Endothelial cell (in vitro differentiated cells): ENCODE measurements around the gene SLC38A7. TPM values are rescaled to one million over a fixed set of nuclear protein-coding genes. Genes with fewer than 3 reads are reported as not detected.
"Not testable (repeated sequence)": the region's sequence is repeated elsewhere in the genome, so short reads cannot be mapped to it uniquely, and the experiment has no call there.

Experiments used
- DNase-seq: peaks from one replicate; pipeline ENCODE4 v3.0.0; 2021; ENCODE audit warnings: low spot score
- H3K27ac Mint-ChIP-seq: one replicate; pipeline ENCODE4 v1.8.0; 2021; ENCODE audit warnings: mixed read lengths, inconsistent platforms; ENCODE audit not compliant: unreplicated experiment
- H3K27me3 Mint-ChIP-seq: one replicate; pipeline ENCODE4 v1.8.0; 2021; ENCODE audit warnings: mild to moderate bottlenecking, moderate library complexity, mixed read lengths, inconsistent platforms; ENCODE audit not compliant: unreplicated experiment
- H3K36me3 Mint-ChIP-seq: one replicate; pipeline ENCODE4 v1.8.0; 2021; ENCODE audit warnings: mild to moderate bottlenecking, low read depth, mixed read lengths, inconsistent platforms; ENCODE audit not compliant: unreplicated experiment
- H3K4me1 Mint-ChIP-seq: one replicate; pipeline ENCODE4 v1.8.0; 2021; ENCODE audit warnings: mild to moderate bottlenecking, mixed read lengths, inconsistent platforms; ENCODE audit not compliant: unreplicated experiment
- H3K4me3 Mint-ChIP-seq: one replicate; pipeline ENCODE4 v1.8.0; 2021; ENCODE audit warnings: mild to moderate bottlenecking, mixed read lengths, inconsistent platforms; ENCODE audit not compliant: unreplicated experiment
- H3K9me3 Mint-ChIP-seq: one replicate; pipeline ENCODE4 v1.8.0; 2021; ENCODE audit warnings: mixed read lengths, inconsistent platforms; ENCODE audit not compliant: unreplicated experiment
- CTCF ChIP-seq: fragments of 200-600 bp; sonication (generic); IDR thresholded peaks from one replicate; pipeline ENCODE4 v1.5.0; 2021; ENCODE audit warnings: antibody characterized with exemption; ENCODE audit not compliant: unreplicated experiment
- total RNA-seq: library from RNA; stranded (reverse); fragmentation: NEBNext Ultra II Directional; extraction: Animal tissue kit (Norgen Biotek cat#: 25700); gene quantifications from one replicate; pipeline ENCODE4 v1.2.1, GENCODE V29; 2021; ENCODE audit not compliant: unreplicated experiment

Gene SLC38A7
- total RNA-seq, 1 donor from 2014 or later: 56.7 TPM

GRCh38 chr16:58639230-58639629 lies 45.3 kb downstream of the SLC38A7 start:
- Mint-ChIP-seq H3K4me3 (no peak overlapping the region), H3K36me3 (no peaks in the 10 kb centered on the region), H3K9me3 (no peaks in the 10 kb centered on the region), H3K4me1 (peaks cover 14% of the 10 kb centered on the region), H3K27ac (no peak overlapping the region), H3K27me3 (peaks cover 2% of the 10 kb centered on the region)
- DNase-seq: no peak
- TF ChIP-seq CTCF: no peak

GRCh38 chr16:58638148-58639036 lies 46.2 kb downstream of the SLC38A7 start:
- H3K4me3 Mint-ChIP-seq: peak overlapping the region; percentile 51
- no peaks in the 10 kb centered on the region for H3K36me3 Mint-ChIP-seq
- H3K9me3 Mint-ChIP-seq: no peaks in the 10 kb centered on the region
- H3K4me1 Mint-ChIP-seq: peaks cover 14% of the 10 kb centered on the region
- H3K27me3 Mint-ChIP-seq: peaks cover 2% of the 10 kb centered on the region
- no peak for TF ChIP-seq CTCF
- DNase-seq: peak; percentile 12
- no peak overlapping the region for H3K27ac Mint-ChIP-seq

GRCh38 chr16:58637021-58637420 lies 47.5 kb downstream of the SLC38A7 start:
- not testable (repeated sequence) for H3K4me3 Mint-ChIP-seq, H3K9me3 Mint-ChIP-seq, H3K36me3 Mint-ChIP-seq, DNase-seq, H3K27me3 Mint-ChIP-seq, H3K27ac Mint-ChIP-seq
- peaks cover 14% of the 10 kb centered on the region for H3K4me1 Mint-ChIP-seq

- no peaks in the 10 kb centered on the region for H3K9me3 Mint-ChIP-seq
- no peak overlapping the region for H3K4me3 Mint-ChIP-seq
- peaks cover 14% of the 10 kb centered on the region for H3K4me1 Mint-ChIP-seq
- H3K36me3 Mint-ChIP-seq: no peaks in the 10 kb centered on the region
- H3K27me3 Mint-ChIP-seq: peaks cover 2% of the 10 kb centered on the region
- no peak for DNase-seq
- TF ChIP-seq CTCF: no peak
- H3K27ac Mint-ChIP-seq: no peak overlapping the region
These were observed 48.1 kb downstream of the SLC38A7 start for GRCh38 chr16:58636466-58636865.

- Mint-ChIP-seq H3K4me1 (peaks cover 14% of the 10 kb centered on the region), H3K27ac (peak overlapping the region; percentile 38), H3K27me3 (peaks cover 4% of the 10 kb centered on the region), H3K4me3 (no peak overlapping the region), H3K36me3 (no peaks in the 10 kb centered on the region), H3K9me3 (no peaks in the 10 kb centered on the region)
- TF ChIP-seq CTCF: no peak
- DNase-seq: no peak
These were observed 49.1 kb downstream of the SLC38A7 start for GRCh38 chr16:58635502-58635901.
